HepG2 (cell line): ENCODE measurements around the gene SATB1. TPM values are rescaled to one million over a fixed set of nuclear protein-coding genes. Genes with fewer than 3 reads are reported as not detected.

Experiments
- ATAC-seq: fragments of 200-7000 bp; cut with Tn5 transposase; 3 replicates; pipeline ENCODE4 v1.9.1; 2020; ENCODE audit warnings: mild to moderate bottlenecking, moderate library complexity
- BruUV-seq: library from RNA; stranded (reverse); fragments of 400-500 nt; replicated peaks from 2 replicates; lab custom pipeline; 2021; lab: Mats Ljungman, UMichigan
- CTCF ChIA-PET: fragments of 300-600 bp; formaldehyde crosslinking; extraction: SDS; loops from one replicate; lab custom pipeline; 2021; ENCODE audit warnings: low total read pairs, inconsistent platforms, low intra/inter-chr PET ratio; lab: Yijun Ruan, JAX
- POLR2A ChIA-PET: fragments of 350-600 bp; sonication (Branson Sonifier 250); formaldehyde crosslinking; loops from one replicate; lab custom pipeline; 2020; ENCODE audit warnings: antibody characterized with exemption, inconsistent platforms; lab: Yijun Ruan, JAX
- DNase-seq: peaks from one replicate; pipeline ENCODE4 v3.0.0-alpha.2; 2015; ENCODE audit warnings: low spot score
- FAIRE-seq: peaks from 3 replicates; lab custom pipeline; 2011; peaks lifted over from hg19 to GRCh38; lab: Jason Lieb, UNC
- H2AFZ ChIP-seq: one replicate; pipeline ENCODE4 v1.6.1; 2011; ENCODE audit warnings: low read length, inconsistent platforms
- H3K27ac ChIP-seq: fragments of 300-600 bp; 3 replicates; pipeline ENCODE4 v1.8.0; 2011; ENCODE audit warnings: mixed run types, mild to moderate bottlenecking, mixed read lengths, low read length, inconsistent platforms; ENCODE audit not compliant: insufficient read depth; ENCODE audit errors: extremely low read length
- H3K27me3 ChIP-seq, 2 experiments: fragments of 200-600 bp in 1 of 2; 2 replicates in 1 of 2; 3 replicates in 1 of 2; pipeline versions ENCODE4 v1.6.0 to v1.8.0; 2011; ENCODE audit warnings: low read length in 2 of 2, mild to moderate bottlenecking in 2 of 2, moderate library complexity in 2 of 2, inconsistent platforms in 1 of 2; ENCODE audit not compliant: insufficient read depth in 2 of 2, control insufficient read depth in 1 of 2
- H3K36me3 ChIP-seq, 2 experiments: fragments of 200-600 bp in 1 of 2; replicated peaks in 1 of 2; 2 replicates in 1 of 2; 3 replicates in 1 of 2; pipeline versions ENCODE4 v1.5.1 to v1.8.0; 2011; ENCODE audit warnings: low read length in 2 of 2, inconsistent platforms in 1 of 2; ENCODE audit not compliant: insufficient read depth in 2 of 2, control insufficient read depth in 1 of 2
- H3K4me1 ChIP-seq: 2 replicates; pipeline ENCODE4 v1.5.1; 2012; ENCODE audit warnings: low read length, inconsistent platforms; ENCODE audit not compliant: insufficient read depth
- H3K4me2 ChIP-seq: 2 replicates; pipeline ENCODE4 v1.6.0; 2011; ENCODE audit warnings: low read depth, low read length, inconsistent platforms
- H3K4me3 ChIP-seq, 3 experiments: fragments of 200-600 bp in 1 of 3; sonication (generic), shearing (Covaris generic) in 1 of 3; replicated peaks in 1 of 3; 2 replicates each; pipeline ENCODE4 v1.5.1; 2011 to 2016; ENCODE audit warnings: low read length in 3 of 3, inconsistent platforms in 2 of 3, low read depth in 2 of 3, mild to moderate bottlenecking in 2 of 3, control low read depth in 1 of 3, mixed read lengths in 1 of 3; ENCODE audit not compliant: insufficient read depth in 1 of 3
- H3K79me2 ChIP-seq: one replicate; pipeline ENCODE4 v1.6.1; 2011; ENCODE audit warnings: low read length, inconsistent platforms; ENCODE audit not compliant: insufficient read depth
- H3K9ac ChIP-seq: 2 replicates; pipeline ENCODE4 v1.6.0; 2011; ENCODE audit warnings: mild to moderate bottlenecking, low read depth, low read length, inconsistent platforms; ENCODE audit not compliant: insufficient read depth
- H3K9me3 ChIP-seq: 2 replicates; pipeline ENCODE4 v1.5.1; 2012; ENCODE audit warnings: mild to moderate bottlenecking, low read length
- H4K20me1 ChIP-seq: 2 replicates; pipeline ENCODE4 v1.6.0; 2011; ENCODE audit warnings: inconsistent platforms, mild to moderate bottlenecking, low read length, moderate library complexity; ENCODE audit not compliant: insufficient read depth
- ESRRA ChIP-seq: sonication (generic); formaldehyde crosslinking; IDR thresholded peaks from 2 replicates; pipeline ENCODE4 v1.5.1; 2020; ENCODE audit warnings: mild to moderate bottlenecking, low read depth, missing genetic modification reagents
- GLI4 ChIP-seq: sonication (generic); formaldehyde crosslinking; IDR thresholded peaks from 2 replicates; pipeline ENCODE4 v1.5.1; 2020; ENCODE audit warnings: missing genetic modification reagents, mild to moderate bottlenecking, moderate library complexity, borderline replicate concordance
- IKZF1 ChIP-seq: fragments of 450-650 bp; IDR thresholded peaks from 2 replicates; pipeline ENCODE4 v1.7.1; 2016
- KDM4B ChIP-seq: sonication (generic); formaldehyde crosslinking; IDR thresholded peaks from 2 replicates; pipeline ENCODE4 v1.4.0; 2020; ENCODE audit warnings: missing genetic modification reagents
- NCOR1 ChIP-seq: fragments of 200-600 bp; sonication (generic); IDR thresholded peaks from 2 replicates; pipeline ENCODE4 v1.7.0; 2017; ENCODE audit warnings: antibody characterized with exemption, low read length, borderline replicate concordance
- NRL ChIP-seq: sonication (generic); formaldehyde crosslinking; IDR thresholded peaks from 2 replicates; pipeline ENCODE4 v1.5.0; 2020; ENCODE audit warnings: missing genetic modification reagents, mild to moderate bottlenecking, moderate library complexity, borderline replicate concordance
- RFXAP ChIP-seq: sonication (generic); formaldehyde crosslinking; IDR thresholded peaks from 2 replicates; pipeline ENCODE4 v1.4.0; 2020; ENCODE audit warnings: missing genetic modification reagents, borderline replicate concordance
- SNAI1 ChIP-seq: sonication (generic); formaldehyde crosslinking; IDR thresholded peaks from 2 replicates; pipeline ENCODE4 v1.5.0; 2020; ENCODE audit warnings: mild to moderate bottlenecking, missing genetic modification reagents, borderline replicate concordance
- TMF1 ChIP-seq: sonication (generic); formaldehyde crosslinking; IDR thresholded peaks from 2 replicates; pipeline ENCODE4 v1.8.1; 2022; ENCODE audit warnings: low read depth, missing genetic modification reagents
- ZHX1 ChIP-seq: sonication (generic); formaldehyde crosslinking; IDR thresholded peaks from 2 replicates; pipeline ENCODE4 v1.8.1; 2022; ENCODE audit warnings: low read depth, mild to moderate bottlenecking, missing genetic modification reagents
- ZNF282 ChIP-seq: fragments of 450-650 bp; IDR thresholded peaks from 2 replicates; pipeline ENCODE4 v1.6.1; 2018; ENCODE audit not compliant: partially characterized antibody
- ZNF672 ChIP-seq: sonication (generic); formaldehyde crosslinking; IDR thresholded peaks from 2 replicates; pipeline ENCODE4 v1.8.1; 2022; ENCODE audit warnings: missing genetic modification reagents
- WGBS: methylation state at CpG from one replicate; pipeline ENCODE4 v1.1.6; 2017; ENCODE audit warnings: low lambda C conversion rate; 5-methylcytosine and 5-hydroxymethylcytosine counted together
- in situ Hi-C: cut with HindIII; loops from 2 replicates; pipeline ENCODE4 v1.10.0; 2017; ENCODE audit warnings: low pct_unique_long_range_greater_than_20kb; ENCODE audit not compliant: extremely low pct_ligation_motif_present
- intact Hi-C: fragments of 100-400 bp; cut with micrococcal nuclease; formaldehyde crosslinking; loops from one replicate; pipeline ENCODE4 v1.10.0; 2022; ENCODE audit not compliant: unreplicated experiment
- polyA plus RNA-seq, 8 experiments: library from polyadenylated mRNA; depleted of rRNA in 3 of 8; stranded (reverse) in 7 of 8; unstranded in 1 of 8; fragments of >200 nt; fragmentation: Illumina TruSeq in 4 of 8; extraction: Trizol in 4 of 8; gene quantifications; 2 replicates each; pipeline versions ENCODE4 v1.2.1 to v1.2.3, GENCODE V29; 2011 to 2016; ENCODE audit warnings: low read depth in 4 of 8, missing spikeins in 1 of 8, mixed read lengths in 1 of 8; ENCODE audit not compliant: insufficient read depth in 1 of 8
- total RNA-seq, 5 experiments: library from RNA; depleted of rRNA; stranded (reverse); fragments of >200 nt; fragmentation: Illumina TruSeq; extraction: Trizol; gene quantifications; 2 replicates each; pipeline ENCODE4 v1.2.3, GENCODE V29; 2016; ENCODE audit warnings: low read depth in 1 of 5
- TF ChIP-seq, protein P1 (sequence below): sonication (generic); formaldehyde crosslinking; IDR thresholded peaks from 2 replicates; pipeline ENCODE4 v1.4.0; 2020; ENCODE audit warnings: low read depth, missing genetic modification reagents

The SATB1 gene
- total and polyA plus RNA-seq, 2 of the 13 experiments (the other 11 are each of a cell fraction or from before 2014, with no cell fraction given) = 0.03 TPM; not detected in 1

DNA sequence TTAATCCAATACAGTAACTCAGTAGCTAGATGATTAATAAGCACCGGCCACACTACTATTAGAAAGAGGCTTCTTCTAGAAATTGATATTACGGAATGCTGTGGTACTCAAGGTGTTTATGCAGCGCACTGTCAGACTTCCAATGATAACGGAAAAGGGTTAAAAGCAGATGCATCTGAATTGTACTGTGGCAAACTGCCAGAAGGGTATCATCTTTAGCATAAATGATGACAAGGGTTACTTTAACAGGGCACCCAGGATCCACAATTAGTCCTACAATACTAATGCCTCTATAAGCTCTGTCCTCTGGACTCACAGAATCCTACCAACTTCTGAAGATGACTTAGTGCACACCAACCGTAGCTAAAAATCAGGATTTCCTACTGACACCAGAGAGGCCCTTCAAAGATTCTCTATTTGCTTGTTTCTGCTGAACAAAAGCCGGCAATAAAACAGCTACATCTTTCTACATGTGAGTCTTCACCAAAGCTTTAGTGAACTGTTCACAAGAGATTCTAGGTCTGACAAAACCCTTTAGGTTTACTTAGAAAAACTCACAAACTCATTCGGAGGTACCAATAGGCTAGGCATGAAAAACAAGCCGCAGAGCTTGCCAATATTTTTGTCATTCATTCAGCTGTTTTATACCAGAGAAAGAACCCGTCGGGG, 7.1 kb downstream of the SATB1 start:
- DNase-seq = no peak
- Histone ChIP-seq H4K20me1 (no peaks in the 10 kb centered on the region), H3K9ac (no peak overlapping the region), H3K4me2 (no peak overlapping the region), H3K27ac (no peak overlapping the region), H3K4me1 (no peaks in the 10 kb centered on the region), H3K27me3 (peaks cover 0 to 23% of the 10 kb centered on the region in 2 experiments; a peak in 3 of 5 replicates), H3K36me3 (no peaks in the 10 kb centered on the region), H2AFZ (no peak overlapping the region), H3K9me3 (no peaks in the 10 kb centered on the region), H3K79me2 (no peaks in the 10 kb centered on the region), H3K4me3 (no peak overlapping the region)
- BruUV-seq = no TSS peak
- POLR2A ChIA-PET = no interaction called here
- in situ Hi-C loops (no loop called here), intact Hi-C loops (no loop called here)
- WGBS = 19% methylated on average over 10 of the region's 10 CpGs
- FAIRE-seq = no peak
- ATAC-seq = no peak
- TF ChIP-seq KDM4B (no peak), IKZF1 (no peak), NCOR1 (no peak), SNAI1 (no peak), RFXAP (CRISPR knock-in tag) (no peak), TMF1 (CRISPR knock-in tag) (no peak)
- CTCF ChIA-PET = no interaction called here

DNA sequence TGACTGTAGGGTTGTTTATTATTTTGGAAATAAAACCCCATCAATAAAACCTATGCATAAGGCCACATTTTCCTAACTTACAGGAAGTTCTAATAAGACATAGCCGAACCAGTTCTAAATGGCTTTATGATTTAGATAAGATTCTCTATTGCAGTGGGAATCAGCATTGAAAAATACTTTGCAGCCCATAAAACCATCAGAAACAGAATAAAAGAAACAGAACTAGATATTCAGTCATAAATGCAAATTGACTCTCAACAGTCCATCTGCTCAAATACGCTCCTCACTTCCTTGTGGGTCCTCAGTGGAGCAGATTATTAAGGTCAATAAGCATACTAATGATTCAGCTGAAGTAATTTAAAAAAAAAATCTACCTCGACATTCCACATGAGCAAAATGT, 8.8 kb downstream of the SATB1 start:
- Histone ChIP-seq H3K4me2 (no peak overlapping the region), H2AFZ (no peak overlapping the region), H3K27me3 (peaks cover 0 to 17% of the 10 kb centered on the region in 2 experiments; a peak in 3 of 5 replicates), H3K4me1 (no peaks in the 10 kb centered on the region), H3K9ac (no peak overlapping the region), H3K36me3 (no peaks in the 10 kb centered on the region), H3K9me3 (no peaks in the 10 kb centered on the region), H3K79me2 (no peaks in the 10 kb centered on the region), H3K4me3 (no peak overlapping the region), H3K27ac (no peak overlapping the region), H4K20me1 (no peaks in the 10 kb centered on the region)
- in situ Hi-C loops = no loop called here
- ChIA-PET POLR2A (no interaction called here), CTCF (no interaction called here)
- BruUV-seq = no TSS peak
- intact Hi-C loops = no loop called here
- DNase-seq (no peak), FAIRE-seq (no peak), ATAC-seq (no peak)
- WGBS = 11% methylated on average over 3 of the region's 3 CpGs
- TF ChIP-seq ZHX1 (CRISPR knock-in tag) (no peak), ESRRA (CRISPR knock-in tag) (no peak), ZNF672 (CRISPR knock-in tag) (no peak), GLI4 (no peak), NRL (CRISPR knock-in tag) (no peak), ZNF282 (no peak)
- TF ChIP-seq, protein P1, sequence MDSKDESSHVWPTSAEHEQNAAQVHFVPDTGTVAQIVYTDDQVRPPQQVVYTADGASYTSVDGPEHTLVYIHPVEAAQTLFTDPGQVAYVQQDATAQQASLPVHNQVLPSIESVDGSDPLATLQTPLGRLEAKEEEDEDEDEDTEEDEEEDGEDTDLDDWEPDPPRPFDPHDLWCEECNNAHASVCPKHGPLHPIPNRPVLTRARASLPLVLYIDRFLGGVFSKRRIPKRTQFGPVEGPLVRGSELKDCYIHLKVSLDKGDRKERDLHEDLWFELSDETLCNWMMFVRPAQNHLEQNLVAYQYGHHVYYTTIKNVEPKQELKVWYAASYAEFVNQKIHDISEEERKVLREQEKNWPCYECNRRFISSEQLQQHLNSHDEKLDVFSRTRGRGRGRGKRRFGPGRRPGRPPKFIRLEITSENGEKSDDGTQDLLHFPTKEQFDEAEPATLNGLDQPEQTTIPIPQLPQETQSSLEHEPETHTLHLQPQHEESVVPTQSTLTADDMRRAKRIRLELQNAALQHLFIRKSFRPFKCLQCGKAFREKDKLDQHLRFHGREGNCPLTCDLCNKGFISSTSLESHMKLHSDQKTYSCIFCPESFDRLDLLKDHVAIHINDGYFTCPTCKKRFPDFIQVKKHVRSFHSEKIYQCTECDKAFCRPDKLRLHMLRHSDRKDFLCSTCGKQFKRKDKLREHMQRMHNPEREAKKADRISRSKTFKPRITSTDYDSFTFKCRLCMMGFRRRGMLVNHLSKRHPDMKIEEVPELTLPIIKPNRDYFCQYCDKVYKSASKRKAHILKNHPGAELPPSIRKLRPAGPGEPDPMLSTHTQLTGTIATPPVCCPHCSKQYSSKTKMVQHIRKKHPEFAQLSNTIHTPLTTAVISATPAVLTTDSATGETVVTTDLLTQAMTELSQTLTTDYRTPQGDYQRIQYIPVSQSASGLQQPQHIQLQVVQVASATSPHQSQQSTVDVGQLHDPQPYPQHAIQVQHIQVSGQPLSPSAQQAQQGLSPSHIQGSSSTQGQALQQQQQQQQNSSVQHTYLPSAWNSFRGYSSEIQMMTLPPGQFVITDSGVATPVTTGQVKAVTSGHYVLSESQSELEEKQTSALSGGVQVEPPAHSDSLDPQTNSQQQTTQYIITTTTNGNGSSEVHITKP (CRISPR knock-in tag) = no peak
